GM18505 (cell line): ENCODE results near the gene CDC25C.

Experiments used
- ATAC-seq: cut with Tn5 transposase; IDR thresholded peaks from one replicate; pipeline ENCODE4 v1.9.1; 2021; ENCODE audit not compliant: unreplicated experiment
- POLR2A ChIP-seq: IDR thresholded peaks from 4 replicates; pipeline ENCODE4 v1.6.1; 2011; ENCODE audit warnings: borderline replicate concordance; ENCODE audit not compliant: insufficient read depth, insufficient read length; ENCODE audit errors: extremely low read depth

The CDC25C gene

DNA sequence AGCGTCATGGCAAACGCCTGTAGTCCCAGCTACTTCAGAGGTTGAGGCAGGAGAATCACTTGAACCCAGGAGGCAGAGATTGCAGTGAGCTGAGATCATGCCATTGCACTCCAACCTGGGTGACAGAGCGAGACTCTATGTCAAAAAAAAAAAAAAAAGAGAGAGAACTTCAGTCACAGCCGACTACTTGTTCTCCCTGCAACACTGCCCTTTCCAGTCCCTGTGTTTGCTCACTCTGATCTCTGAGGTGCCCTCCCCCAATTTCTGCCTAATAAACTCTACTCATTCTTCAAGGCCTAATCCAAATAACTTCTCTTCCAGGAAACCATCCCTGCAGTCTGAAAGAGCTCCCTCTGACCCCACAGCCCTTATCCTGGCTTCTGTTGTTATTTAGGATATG is 85.3 kb downstream of the CDC25C start:
- ATAC-seq, result no peak
- no peak for TF ChIP-seq POLR2A

GRCh38 chr5:138245717-138246116 is 85.9 kb downstream of the CDC25C start:
- no peak for TF ChIP-seq POLR2A
- ATAC-seq, result no peak

DNA sequence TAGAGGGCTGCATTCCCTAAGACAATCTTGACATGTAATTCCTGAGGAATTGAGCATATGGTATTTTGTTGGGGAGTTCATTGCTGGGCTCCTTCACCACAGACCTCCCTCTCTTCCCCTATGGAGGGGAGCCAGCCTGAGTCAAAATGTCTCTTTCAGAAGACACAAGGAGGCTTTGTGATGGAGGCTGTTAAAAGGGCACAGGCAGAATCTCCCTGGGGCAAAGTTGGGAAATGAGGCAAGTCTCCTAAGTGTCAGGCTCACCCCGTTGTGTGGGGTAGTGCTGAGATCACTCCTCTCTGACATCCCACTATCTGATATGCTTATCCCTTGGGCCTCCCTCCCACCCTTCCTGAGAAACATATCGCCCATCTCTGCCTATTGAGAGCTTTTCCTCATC is 87.8 kb downstream of the CDC25C start:
- TF ChIP-seq POLR2A, result no peak
- no peak for ATAC-seq

DNA sequence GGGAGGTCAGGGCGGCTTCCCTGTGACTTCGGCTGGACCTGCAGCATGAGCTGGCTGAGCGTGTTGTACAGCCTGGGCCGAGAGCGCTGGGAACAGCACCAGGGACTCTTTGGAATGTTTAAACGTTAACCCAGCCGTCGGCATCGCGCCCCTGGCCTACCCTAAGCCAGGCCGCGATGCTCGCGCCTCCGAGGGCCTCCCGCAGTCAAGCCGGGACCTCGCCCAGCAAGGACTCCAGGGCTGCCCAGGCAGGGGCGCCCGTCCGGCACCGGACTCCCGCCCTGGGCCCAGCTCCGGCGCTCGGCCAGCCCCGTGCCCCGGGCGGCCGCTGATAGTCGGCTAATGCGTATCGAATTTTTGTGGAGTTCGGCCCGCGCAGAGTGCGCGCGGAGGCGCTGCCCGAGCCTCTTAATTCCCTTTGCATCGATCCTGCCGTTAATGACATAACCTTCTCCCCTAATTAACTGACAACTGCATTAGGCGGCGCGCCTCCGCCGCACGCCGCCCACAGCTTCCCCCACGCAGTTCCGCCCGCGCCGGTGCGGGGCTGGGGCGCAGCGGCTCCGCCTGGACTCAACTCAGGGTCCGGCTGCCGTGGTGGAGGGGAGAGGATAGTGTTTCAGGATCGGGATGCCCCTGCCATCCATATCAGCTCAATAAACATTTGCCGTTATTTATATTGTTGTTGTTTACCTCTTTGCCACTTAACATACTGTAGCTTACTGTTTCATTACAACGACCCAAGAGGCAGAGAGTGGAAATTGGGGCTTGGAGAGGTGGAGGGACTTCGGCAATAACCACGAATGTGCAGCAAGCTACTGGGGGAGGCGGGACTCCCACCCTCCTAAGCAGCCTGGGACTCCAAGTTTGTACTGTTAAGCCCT is 89.7 kb downstream of the CDC25C start:
- no peak for ATAC-seq
- no peak for TF ChIP-seq POLR2A

DNA sequence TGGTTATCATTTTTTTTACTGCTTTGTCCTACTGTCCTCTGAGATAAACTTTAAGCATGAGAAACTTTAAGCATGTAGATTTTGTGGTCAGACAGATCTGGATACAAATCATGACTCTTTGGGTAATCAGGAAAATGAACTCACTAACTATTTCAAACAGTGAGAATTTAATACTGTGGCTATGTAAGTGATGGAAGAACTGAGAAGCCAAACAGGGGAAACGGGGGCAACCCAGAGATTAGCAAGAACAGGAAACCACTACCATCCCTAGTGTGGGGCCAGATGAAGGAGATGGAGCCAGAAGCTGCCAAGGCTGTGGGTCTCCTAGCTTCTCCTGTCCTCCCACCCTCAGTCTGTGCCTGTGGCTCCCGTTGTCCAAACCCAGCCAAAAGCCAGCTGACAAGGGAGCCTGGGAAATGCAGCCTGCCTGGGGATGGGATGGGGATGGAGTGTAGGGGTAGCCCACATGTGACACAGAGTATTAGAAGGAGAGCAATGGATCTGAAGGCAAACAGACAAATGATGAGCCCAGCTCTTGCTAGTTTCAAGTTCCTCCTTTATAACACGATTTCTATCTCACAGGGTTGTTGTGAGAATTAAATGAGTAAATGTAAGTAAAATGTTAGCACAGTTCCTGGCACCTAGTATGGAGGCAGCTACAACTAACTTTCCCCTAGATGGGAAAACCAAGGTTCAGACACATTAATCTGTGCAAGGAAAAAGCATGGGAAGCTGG is 90.8 kb downstream of the CDC25C start:
- no peak for ATAC-seq
- TF ChIP-seq POLR2A, result no peak

GRCh38 chr5:138238034-138238433 is 93.6 kb downstream of the CDC25C start:
- no peak for ATAC-seq
- TF ChIP-seq POLR2A, result no peak
